ENCODE data around the gene WDR3. TPM values are rescaled to one million over a fixed set of nuclear protein-coding genes. Genes with fewer than 3 reads are reported as not detected.

WDR3 gene
- total RNA-seq, 2 donors from 2014 or later, result 9.3 to 11.0 TPM

Other genes with a start within 250 kb of the WDR3 start
- 10 to 100 TPM; 24.1 to 28.8 TPM for gene GDAP2, start 118 bp upstream of the WDR3 start, total RNA-seq